CD8-positive, alpha-beta memory T cell (primary cell): ENCODE data around the gene AARS2. TPM values are rescaled to one million over a fixed set of nuclear protein-coding genes. Genes with fewer than 3 reads are reported as not detected.

Experiments
- CTCF ChIA-PET: fragments of 350-600 bp; sonication (Branson Sonifier 250); formaldehyde crosslinking; loops from one replicate; lab custom pipeline; 2021; ENCODE audit warnings: antibody characterized with exemption; lab: Charles Lee
- POLR2A ChIA-PET: fragments of 350-600 bp; sonication (Branson Sonifier 250); formaldehyde crosslinking; loops from one replicate; lab custom pipeline; 2021; ENCODE audit warnings: antibody characterized with exemption; lab: Charles Lee
- DNase-seq, 5 donors: peaks; one replicate each; pipeline versions ENCODE4 v3.0.0 to v3.0.0-alpha.2; 2020 to 2022; ENCODE audit warnings: mixed read lengths in 1 of 5
- H3K27ac ChIP-seq: one replicate; pipeline ENCODE4 v1.7.0; 2013; ENCODE audit warnings: low read depth, mild to moderate bottlenecking, low read length, moderate library complexity
- H3K27me3 ChIP-seq: 2 replicates; pipeline ENCODE4 v1.7.0; 2013; ENCODE audit warnings: low read length, mild to moderate bottlenecking; ENCODE audit not compliant: insufficient read depth, poor library complexity, severe bottlenecking
- H3K36me3 ChIP-seq: 2 replicates; pipeline ENCODE4 v1.7.0; 2013; ENCODE audit warnings: mild to moderate bottlenecking, low read length, moderate library complexity; ENCODE audit not compliant: insufficient read depth
- H3K4me1 ChIP-seq: 2 replicates; pipeline ENCODE4 v1.7.0; 2013; ENCODE audit warnings: mild to moderate bottlenecking, low read length, moderate library complexity; ENCODE audit not compliant: insufficient read depth
- H3K4me3 ChIP-seq: 2 replicates; pipeline ENCODE4 v1.7.0; 2013; ENCODE audit warnings: mild to moderate bottlenecking, low read length
- H3K9me3 ChIP-seq: 2 replicates; pipeline ENCODE4 v1.7.0; 2013; ENCODE audit warnings: mild to moderate bottlenecking, low read length
- H3K27ac Mint-ChIP-seq, 8 donors: one replicate each; pipeline ENCODE4 v1.8.0; 2020 to 2021; ENCODE audit warnings: mixed read lengths in 8 of 8, mild to moderate bottlenecking in 6 of 8, inconsistent platforms in 3 of 8, moderate library complexity in 3 of 8
- H3K27me3 Mint-ChIP-seq, 2 donors: one replicate each; pipeline ENCODE4 v1.8.0; 2020 to 2021; ENCODE audit warnings: mixed read lengths in 2 of 2, mild to moderate bottlenecking in 1 of 2, moderate library complexity in 1 of 2
- H3K36me3 Mint-ChIP-seq, 3 donors: one replicate each; pipeline ENCODE4 v1.8.0; 2020 to 2021; ENCODE audit warnings: mixed read lengths in 3 of 3, inconsistent platforms in 1 of 3, mild to moderate bottlenecking in 1 of 3
- H3K4me1 Mint-ChIP-seq, 3 donors: one replicate each; pipeline ENCODE4 v1.8.0; 2020 to 2021; ENCODE audit warnings: mixed read lengths in 3 of 3, inconsistent platforms in 1 of 3, mild to moderate bottlenecking in 1 of 3
- H3K4me3 Mint-ChIP-seq, 7 donors: one replicate each; pipeline ENCODE4 v1.8.0; 2020 to 2021; ENCODE audit warnings: mixed read lengths in 7 of 7, mild to moderate bottlenecking in 6 of 7, moderate library complexity in 4 of 7, inconsistent platforms in 2 of 7
- H3K9me3 Mint-ChIP-seq, 5 donors: one replicate each; pipeline ENCODE4 v1.8.0; 2020 to 2022; ENCODE audit warnings: mixed read lengths in 5 of 5, mild to moderate bottlenecking in 3 of 5, moderate library complexity in 2 of 5, inconsistent platforms in 1 of 5
- polyA plus RNA-seq: library from polyadenylated mRNA; unstranded; fragments of 300-500 nt; fragmentation: Illumina TruSeq; gene quantifications from one replicate; pipeline ENCODE4 v1.2.3, GENCODE V29; 2021
- total RNA-seq, 2 experiments: library from RNA; stranded (reverse); gene quantifications; one replicate each; pipeline ENCODE4 v1.2.3, GENCODE V29; 2021

Gene AARS2
- total and polyA plus RNA-seq, 3 experiments from 2014 or later = 10.4 to 27.7 (median 25.8) TPM

DNA sequence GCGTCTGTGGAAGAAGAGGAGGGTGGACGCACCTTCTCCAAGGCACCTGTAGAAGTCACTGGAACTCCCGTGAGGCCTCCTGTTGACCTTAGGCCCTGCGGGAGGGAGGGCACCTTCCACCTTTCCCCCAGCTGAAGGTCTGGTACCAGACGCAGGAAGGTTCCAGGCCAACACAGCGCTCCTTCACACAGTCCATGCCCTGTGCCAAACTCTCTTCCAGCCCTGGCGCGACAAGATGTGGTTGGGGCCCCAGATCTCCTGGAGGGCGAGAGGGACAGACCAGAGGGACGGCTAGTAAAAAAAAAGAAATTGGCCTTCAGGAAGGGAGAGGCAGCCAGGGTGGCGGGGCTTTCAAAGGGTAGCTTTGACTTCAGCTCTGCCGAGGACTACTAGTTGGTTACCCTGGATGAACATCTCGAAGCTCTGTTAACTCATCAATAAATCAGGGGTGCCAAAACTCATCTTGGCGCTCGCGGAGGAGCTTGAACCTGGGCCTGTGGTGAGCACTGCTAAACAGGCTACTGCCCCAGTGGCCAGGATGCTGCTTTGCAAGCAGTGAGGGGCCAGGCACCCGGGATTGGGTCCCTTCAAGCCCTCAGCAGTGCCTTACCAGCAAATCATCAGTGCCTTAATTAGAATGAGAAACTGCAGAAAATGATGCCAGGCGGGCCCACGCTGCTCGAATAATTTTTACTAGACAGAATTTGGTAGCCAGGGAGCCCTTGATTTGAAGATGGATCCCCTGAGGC lies 14.9 kb downstream of the AARS2 start:
- Histone ChIP-seq H3K4me3 (no peak overlapping the region), H3K27ac (no peak overlapping the region), H3K27me3 (peaks cover 30% of the 10 kb centered on the region), H3K4me1 (peaks cover 7% of the 10 kb centered on the region), H3K36me3 (peaks cover 23% of the 10 kb centered on the region), H3K9me3 (no peaks in the 10 kb centered on the region)
- H3K4me1 Mint-ChIP-seq = peaks cover 0 to 19% (median 8%) of the 10 kb centered on the region in 3 donors
- H3K27ac Mint-ChIP-seq = no peak overlapping the region
- peaks cover 33 to 36% of the 10 kb centered on the region in 2 donors for H3K27me3 Mint-ChIP-seq
- peak overlapping the region in 5 of 7 donors; percentile 38 to 60 (median 49) for H3K4me3 Mint-ChIP-seq
- ChIA-PET POLR2A (no interaction called here), CTCF (interaction anchor here (1.1 to 1.5 kb wide), 3 partner anchors 11 to 30 kb away, joined by 3 to 7 read pairs (median 7); no protein-coding TSS in a partner anchor)
- H3K36me3 Mint-ChIP-seq = peaks cover 4 to 33% (median 4%) of the 10 kb centered on the region in 3 donors
- no peak for DNase-seq
- H3K9me3 Mint-ChIP-seq = no peaks in the 10 kb centered on the region

DNA sequence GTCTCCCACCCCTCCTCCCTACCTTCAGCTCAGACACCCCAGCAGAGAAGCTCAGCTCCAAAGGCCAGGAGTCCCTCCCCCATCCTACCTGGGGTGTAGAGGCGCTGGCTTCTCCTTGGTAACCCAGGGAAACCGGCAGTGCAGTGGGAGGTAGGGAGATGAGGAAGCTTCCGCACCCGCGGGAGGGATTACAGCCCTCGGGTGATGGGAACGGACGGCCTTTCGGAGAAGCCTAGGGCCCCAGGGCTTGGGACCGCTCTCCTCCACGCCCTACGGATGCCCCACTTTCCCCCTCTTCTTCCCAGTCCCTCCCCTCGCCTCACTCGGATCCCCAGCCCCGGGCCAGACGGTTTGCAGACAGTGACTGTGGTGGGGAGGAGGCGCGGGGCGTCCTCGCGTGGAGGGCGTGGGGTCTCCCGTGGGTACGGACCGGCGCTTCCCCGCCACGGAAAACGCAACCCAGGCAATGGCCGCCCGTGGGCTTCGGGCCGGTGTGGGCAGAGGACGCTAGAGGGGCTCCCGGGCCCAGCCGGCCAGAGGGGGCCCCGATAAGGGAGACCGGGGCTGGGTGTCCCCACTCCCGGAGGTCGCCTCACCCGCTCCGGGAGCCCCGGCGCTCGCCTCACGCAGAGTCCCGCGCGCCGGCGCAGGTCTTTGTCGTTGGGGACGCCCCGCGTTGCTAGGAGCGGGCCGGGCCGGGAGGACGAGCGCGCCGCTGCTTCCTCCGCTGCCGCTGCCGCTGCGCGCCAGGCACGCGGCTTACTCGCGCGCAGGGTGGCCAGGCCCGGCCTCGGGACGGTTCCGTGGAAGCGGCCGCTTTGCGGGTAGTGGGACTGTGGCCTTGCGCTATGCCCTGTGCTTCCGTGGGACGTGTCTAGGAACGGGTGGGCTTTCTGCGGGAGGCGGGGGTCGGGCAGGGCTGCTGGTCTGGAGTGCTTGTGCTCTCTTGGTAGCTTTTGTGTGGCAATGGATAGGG lies 15.8 kb downstream of the AARS2 start:
- H3K9me3 ChIP-seq = no peaks in the 10 kb centered on the region
- peaks cover 14% of the 10 kb centered on the region for H3K36me3 ChIP-seq
- Mint-ChIP-seq H3K4me1 (peaks cover 0 to 19% (median 8%) of the 10 kb centered on the region in 3 donors), H3K27me3 (peaks cover 40 to 45% of the 10 kb centered on the region in 2 donors), H3K27ac (no peak overlapping the region), H3K36me3 (peaks cover 4 to 24% (median 4%) of the 10 kb centered on the region in 3 donors), H3K9me3 (no peaks in the 10 kb centered on the region), H3K4me3 (peak overlapping the region in 6 of 7 donors; percentile 41 to 69 (median 59))
- H3K4me1 ChIP-seq = peaks cover 7% of the 10 kb centered on the region
- CTCF ChIA-PET = interaction anchor here (1.3 to 2.8 kb wide), 5 partner anchors 9 to 29 kb away, joined by 3 to 16 read pairs (median 7); partner anchors contain the start of gene AARS2
- POLR2A ChIA-PET = no interaction called here
- DNase-seq = peak in 2 of 5 donors; percentile 29 to 43
- peaks cover 37% of the 10 kb centered on the region for H3K27me3 ChIP-seq
- peak overlapping the region; percentile 47 for H3K4me3 ChIP-seq
- H3K27ac ChIP-seq = no peak overlapping the region

GRCh38 chr6:44294832-44295791 lies 18.0 kb downstream of the AARS2 start:
- no peak overlapping the region for H3K4me3 ChIP-seq
- peak overlapping the region in 1 of 8 donors; percentile 29 for H3K27ac Mint-ChIP-seq
- ChIA-PET CTCF (interaction anchor here (0.7 to 2.8 kb wide), 6 partner anchors 11 to 216 kb away, joined by 3 to 16 read pairs (median 4); partner anchors contain the start of genes AARS2 and SLC35B2), POLR2A (no interaction called here)
- peaks cover 0 to 4% (median 1%) of the 10 kb centered on the region in 3 donors for H3K36me3 Mint-ChIP-seq
- no peak overlapping the region for H3K27ac ChIP-seq
- H3K4me1 ChIP-seq = peaks cover 7% of the 10 kb centered on the region
- DNase-seq = peak in 1 of 5 donors; percentile 36
- H3K27me3 ChIP-seq = peaks cover 41% of the 10 kb centered on the region
- no peaks in the 10 kb centered on the region for H3K36me3 ChIP-seq
- peaks cover 53 to 67% of the 10 kb centered on the region in 2 donors for H3K27me3 Mint-ChIP-seq
- no peak overlapping the region for H3K4me3 Mint-ChIP-seq
- H3K9me3 Mint-ChIP-seq = no peaks in the 10 kb centered on the region
- no peaks in the 10 kb centered on the region for H3K9me3 ChIP-seq
- H3K4me1 Mint-ChIP-seq = peaks cover 0 to 19% (median 8%) of the 10 kb centered on the region in 3 donors

DNA sequence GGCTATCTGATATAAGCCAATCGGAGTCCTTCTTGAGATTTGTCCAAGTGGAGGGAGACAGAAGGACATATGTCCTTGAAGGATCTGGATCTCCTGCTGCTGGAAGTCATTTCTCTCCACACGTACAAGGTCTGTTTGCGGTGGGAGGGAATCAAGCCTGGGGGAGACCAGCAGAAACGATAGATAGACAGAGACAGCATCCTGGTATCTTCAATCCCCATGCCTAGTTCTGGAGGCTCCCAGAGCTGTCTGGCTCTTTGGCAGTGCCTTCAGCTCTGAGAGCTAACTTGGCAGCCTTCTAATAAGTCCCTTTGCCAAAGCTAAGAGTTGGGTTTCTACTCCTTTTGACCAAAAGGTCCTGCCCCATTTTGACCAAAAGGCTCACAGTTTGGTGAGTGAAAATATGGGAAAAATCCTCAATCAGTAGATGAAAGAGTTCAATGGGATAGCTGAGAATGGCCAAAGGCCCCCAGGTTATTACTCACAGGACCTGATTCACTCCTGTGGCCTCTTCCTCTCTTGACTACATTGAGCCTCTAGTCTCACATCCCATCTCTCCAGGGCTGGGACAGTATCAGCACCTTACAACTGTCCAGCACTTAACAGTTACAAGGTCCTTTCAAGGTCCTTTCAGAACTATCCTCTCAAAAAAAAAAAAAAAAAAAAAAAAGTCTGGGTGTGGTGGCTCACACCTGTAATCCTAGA lies 20.3 kb downstream of the AARS2 start:
- no peak overlapping the region for H3K4me3 Mint-ChIP-seq
- no peaks in the 10 kb centered on the region for H3K36me3 ChIP-seq
- H3K27me3 ChIP-seq = peaks cover 41% of the 10 kb centered on the region
- DNase-seq = peak in 1 of 5 donors; percentile 4
- H3K9me3 Mint-ChIP-seq = no peaks in the 10 kb centered on the region
- H3K27ac ChIP-seq = no peak overlapping the region
- ChIA-PET POLR2A (interaction anchor here (0.7 kb wide), 2 partner anchors 11 to 174 kb away, joined by 3 to 8 read pairs; no protein-coding TSS in a partner anchor), CTCF (interaction anchor here (1.5 to 2.4 kb wide), 3 partner anchors 12 to 120 kb away, joined by 3 to 7 read pairs (median 4); partner anchors contain the start of gene AARS2)
- H3K36me3 Mint-ChIP-seq = peaks cover 0 to 4% (median 0%) of the 10 kb centered on the region in 3 donors
- H3K4me1 Mint-ChIP-seq = peaks cover 0 to 12% (median 1%) of the 10 kb centered on the region in 3 donors
- H3K9me3 ChIP-seq = no peaks in the 10 kb centered on the region
- H3K4me3 ChIP-seq = no peak overlapping the region
- no peak overlapping the region for H3K27ac Mint-ChIP-seq
- peaks cover 7% of the 10 kb centered on the region for H3K4me1 ChIP-seq
- H3K27me3 Mint-ChIP-seq = peaks cover 66 to 83% of the 10 kb centered on the region in 2 donors

- ChIA-PET CTCF (interaction anchor here (2.4 kb wide), 1 partner anchor 21 kb away, joined by 7 read pairs; the partner anchor contains the start of gene AARS2), POLR2A (no interaction called here)
- Histone ChIP-seq H3K27ac (no peak overlapping the region), H3K4me3 (no peak overlapping the region), H3K36me3 (no peaks in the 10 kb centered on the region), H3K4me1 (peaks cover 2% of the 10 kb centered on the region), H3K27me3 (peaks cover 36% of the 10 kb centered on the region), H3K9me3 (no peaks in the 10 kb centered on the region)
- Mint-ChIP-seq H3K36me3 (peaks cover 0 to 8% (median 0%) of the 10 kb centered on the region in 3 donors), H3K4me3 (no peak overlapping the region), H3K27me3 (peaks cover 70 to 91% of the 10 kb centered on the region in 2 donors), H3K9me3 (no peaks in the 10 kb centered on the region), H3K27ac (no peak overlapping the region), H3K4me1 (peaks cover 0 to 5% (median 0%) of the 10 kb centered on the region in 3 donors)
- DNase-seq = no peak
These were observed 21.3 kb downstream of the AARS2 start for GRCh38 chr6:44291841-44292240.

DNA sequence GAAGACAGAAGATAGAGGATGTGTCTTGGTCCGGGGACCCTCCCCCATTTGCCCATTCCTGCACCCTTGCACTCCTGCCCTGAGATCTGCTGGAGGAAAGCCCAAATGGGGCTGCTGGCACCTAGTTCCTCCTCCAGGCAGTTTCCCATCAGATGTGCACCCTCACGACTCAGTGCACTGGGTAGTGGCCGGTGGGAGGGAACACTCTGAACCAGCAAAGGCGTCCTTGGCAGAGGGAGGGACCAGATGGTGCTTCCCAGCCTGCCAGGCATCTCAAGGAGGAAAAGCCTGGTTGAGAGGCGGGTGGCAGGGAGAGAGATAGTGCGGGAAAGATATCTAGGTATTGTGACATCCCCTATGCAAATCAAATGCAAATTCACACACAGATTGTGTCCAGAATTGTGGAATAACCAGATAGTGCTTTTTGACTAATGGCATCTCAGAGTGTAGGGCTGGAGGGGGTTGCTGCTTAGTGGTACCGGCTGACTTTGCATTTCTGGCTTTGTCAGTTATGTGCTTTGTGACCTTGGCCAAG lies 23.4 kb downstream of the AARS2 start:
- Histone ChIP-seq H3K27ac (no peak overlapping the region), H3K4me3 (no peak overlapping the region), H3K27me3 (peaks cover 20% of the 10 kb centered on the region), H3K4me1 (no peaks in the 10 kb centered on the region), H3K36me3 (no peaks in the 10 kb centered on the region), H3K9me3 (no peaks in the 10 kb centered on the region)
- peaks cover 0 to 8% (median 0%) of the 10 kb centered on the region in 3 donors for H3K36me3 Mint-ChIP-seq
- peak overlapping the region in 1 of 8 donors; percentile 27 for H3K27ac Mint-ChIP-seq
- no peaks in the 10 kb centered on the region for H3K4me1 Mint-ChIP-seq
- DNase-seq = peak in 1 of 5 donors; percentile 24
- H3K9me3 Mint-ChIP-seq = no peaks in the 10 kb centered on the region
- peaks cover 62 to 84% of the 10 kb centered on the region in 2 donors for H3K27me3 Mint-ChIP-seq
- CTCF ChIA-PET = no interaction called here
- no peak overlapping the region for H3K4me3 Mint-ChIP-seq
- POLR2A ChIA-PET = no interaction called here
